Measurements from ENCODE around the gene PPP2R1B.
"Not testable (repeated sequence)": the region's sequence is repeated elsewhere in the genome, so short reads cannot be mapped to it uniquely, and the experiment has no call there.

- TF ChIP-seq CTCF, POLR2A (IDR thresholded peaks at IDR 0.05): not testable (repeated sequence)
Observed at GRCh38 chr11:111717660-111718059, 48.5 kb downstream of the PPP2R1B start.
